ENCODE data around the gene ANO3. TPM values are rescaled to one million over a fixed set of nuclear protein-coding genes. Genes with fewer than 3 reads are reported as not detected.

Gene ANO3
- total RNA-seq, 3 donors from 2014 or later (not counting 1 experiment from before 2014, with no cell fraction given), result not detected

GRCh38 chr11:26550022-26550421 lies 218.1 kb downstream of the ANO3 start:
- Histone ChIP-seq H3K4me1 (ENCODE audit: control insufficient read depth, insufficient read depth, low read length) (no peaks in the 10 kb centered on the region), H3K9me3 (ENCODE audit: control insufficient read depth, insufficient read depth, low read length) (no peaks in the 10 kb centered on the region), H3K27me3 (ENCODE audit: control insufficient read depth, insufficient read depth, low read length) (no peaks in the 10 kb centered on the region), H3K4me3 (ENCODE audit: low read length) (no peak overlapping the region), H3K27ac (ENCODE audit: low read length) (no peak overlapping the region), H3K36me3 (ENCODE audit: control insufficient read depth, insufficient read depth, low read length) (no peaks in the 10 kb centered on the region)
- Mint-ChIP-seq H3K4me3 (no peak overlapping the region), H3K27ac (no peak overlapping the region), H3K4me1 (no peaks in the 10 kb centered on the region), H3K9me3 (peaks cover 4 to 5% of the 10 kb centered on the region in 2 donors), H3K27me3 (ENCODE audit: low read depth in 2 of 2) (no peaks in the 10 kb centered on the region), H3K36me3 (no peaks in the 10 kb centered on the region)
- no CpG with 5 or more reads among the region's 1 CpG for WGBS (ENCODE audit: insufficient coverage)
- TF ChIP-seq CTCF (IDR thresholded peaks at IDR 0.05), result no peak
- DNase-seq (no peak), ATAC-seq (no peak)
- intact Hi-C loops (cut with micrococcal nuclease), result no loop called here

DNA sequence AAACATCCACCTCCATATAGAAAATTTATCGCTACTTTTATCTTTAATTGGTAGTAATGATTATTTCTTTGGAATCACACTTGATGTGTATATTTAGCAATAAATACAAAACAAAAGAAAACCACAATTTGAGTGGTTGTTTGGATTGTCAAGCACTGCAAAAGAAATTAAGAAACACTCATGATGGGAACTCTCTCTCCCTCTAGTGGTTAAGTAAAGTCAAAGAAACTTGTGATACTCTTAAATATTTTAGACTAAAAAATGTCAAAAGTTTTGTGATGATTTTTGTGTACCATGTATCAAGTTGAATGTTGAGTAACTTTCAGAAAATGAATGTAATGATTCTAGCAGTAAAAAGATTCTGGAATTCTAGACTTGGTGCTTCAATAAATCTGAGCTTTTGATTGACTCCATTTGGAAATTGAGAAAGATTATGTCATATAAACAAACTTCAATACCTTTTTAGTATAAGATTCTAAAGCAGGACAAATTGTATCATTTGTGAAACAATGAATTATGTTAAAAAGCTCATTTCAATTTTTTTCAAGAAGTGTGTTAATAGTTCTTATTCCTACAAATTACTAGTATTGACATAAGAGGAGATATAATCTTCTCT lies 219.4 kb downstream of the ANO3 start:
- Histone ChIP-seq H3K27me3 (ENCODE audit: control insufficient read depth, insufficient read depth, low read length) (no peaks in the 10 kb centered on the region), H3K4me1 (ENCODE audit: control insufficient read depth, insufficient read depth, low read length) (no peaks in the 10 kb centered on the region), H3K27ac (ENCODE audit: low read length) (no peak overlapping the region), H3K4me3 (ENCODE audit: low read length) (no peak overlapping the region), H3K9me3 (ENCODE audit: control insufficient read depth, insufficient read depth, low read length) (no peaks in the 10 kb centered on the region), H3K36me3 (ENCODE audit: control insufficient read depth, insufficient read depth, low read length) (no peaks in the 10 kb centered on the region)
- Mint-ChIP-seq H3K27ac (no peak overlapping the region), H3K36me3 (no peaks in the 10 kb centered on the region), H3K4me1 (no peaks in the 10 kb centered on the region), H3K9me3 (peaks cover 4 to 5% of the 10 kb centered on the region in 2 donors), H3K27me3 (ENCODE audit: low read depth in 2 of 2) (no peaks in the 10 kb centered on the region), H3K4me3 (no peak overlapping the region)
- intact Hi-C loops (cut with micrococcal nuclease), result no loop called here
- no CpG with 5 or more reads among the region's 1 CpG for WGBS (ENCODE audit: insufficient coverage)
- DNase-seq (no peak), ATAC-seq (no peak)
- no peak for TF ChIP-seq CTCF (IDR thresholded peaks at IDR 0.05)

- Histone ChIP-seq H3K27me3 (ENCODE audit: control insufficient read depth, insufficient read depth, low read length) (no peaks in the 10 kb centered on the region), H3K4me1 (ENCODE audit: control insufficient read depth, insufficient read depth, low read length) (no peaks in the 10 kb centered on the region), H3K9me3 (ENCODE audit: control insufficient read depth, insufficient read depth, low read length) (no peaks in the 10 kb centered on the region), H3K27ac (ENCODE audit: low read length) (no peak overlapping the region), H3K36me3 (ENCODE audit: control insufficient read depth, insufficient read depth, low read length) (no peaks in the 10 kb centered on the region), H3K4me3 (ENCODE audit: low read length) (no peak overlapping the region)
- Mint-ChIP-seq H3K9me3 (peaks cover 8% of the 10 kb centered on the region in 2 donors), H3K4me1 (no peaks in the 10 kb centered on the region), H3K27me3 (ENCODE audit: low read depth in 2 of 2) (no peaks in the 10 kb centered on the region), H3K4me3 (no peak overlapping the region), H3K27ac (no peak overlapping the region), H3K36me3 (no peaks in the 10 kb centered on the region)
- intact Hi-C loops (cut with micrococcal nuclease), result no loop called here
- DNase-seq, result no peak
- WGBS (ENCODE audit: insufficient coverage), result 47% methylated on average over 1 of the region's 2 CpGs
- TF ChIP-seq CTCF (IDR thresholded peaks at IDR 0.05), result no peak
- no peak for ATAC-seq
These were observed 221.3 kb downstream of the ANO3 start for GRCh38 chr11:26553182-26553581.

DNA sequence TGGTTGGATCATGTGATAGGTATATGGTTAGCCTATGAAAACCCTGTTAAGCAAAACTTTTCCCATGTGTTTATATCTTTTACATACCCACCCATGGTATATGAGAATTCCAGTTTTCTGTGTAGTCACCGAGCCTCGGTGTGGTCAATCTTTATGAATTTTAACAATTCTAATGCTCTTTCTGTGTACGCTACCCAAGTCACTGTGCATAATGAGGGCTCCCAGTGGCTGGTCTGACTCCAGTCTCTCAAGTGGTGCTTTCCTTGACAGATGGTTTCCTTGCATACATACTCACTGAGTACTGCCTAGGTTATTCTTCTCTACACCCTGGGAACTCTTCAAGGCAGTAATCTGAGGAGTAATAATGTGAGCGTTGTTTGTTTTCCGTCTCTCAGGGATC lies 222.5 kb downstream of the ANO3 start:
- no peaks in the 10 kb centered on the region for H3K27me3 Mint-ChIP-seq (ENCODE audit: low read depth in 2 of 2)
- Histone ChIP-seq H3K27me3 (ENCODE audit: control insufficient read depth, insufficient read depth, low read length) (no peaks in the 10 kb centered on the region), H3K4me3 (ENCODE audit: low read length) (no peak overlapping the region), H3K4me1 (ENCODE audit: control insufficient read depth, insufficient read depth, low read length) (no peaks in the 10 kb centered on the region), H3K9me3 (ENCODE audit: control insufficient read depth, insufficient read depth, low read length) (no peaks in the 10 kb centered on the region), H3K27ac (ENCODE audit: low read length) (no peak overlapping the region), H3K36me3 (ENCODE audit: control insufficient read depth, insufficient read depth, low read length) (no peaks in the 10 kb centered on the region)
- no peak overlapping the region for H3K27ac Mint-ChIP-seq
- peaks cover 7 to 8% of the 10 kb centered on the region in 2 donors for H3K9me3 Mint-ChIP-seq
- no peak for TF ChIP-seq CTCF (IDR thresholded peaks at IDR 0.05)
- intact Hi-C loops (cut with micrococcal nuclease), result no loop called here
- WGBS (ENCODE audit: insufficient coverage), result 70% methylated on average over 4 of the region's 5 CpGs
- no peak for DNase-seq
- no peaks in the 10 kb centered on the region for H3K4me1 Mint-ChIP-seq
- no peak overlapping the region for H3K4me3 Mint-ChIP-seq
- H3K36me3 Mint-ChIP-seq, result no peaks in the 10 kb centered on the region
- ATAC-seq, result no peak

Measured in natural killer cell (primary cell).